Testis (tissue), 2 donors: ENCODE results near the gene MED9.

Experiments used
- POLR2A ChIP-seq: fragments of 450-650 bp; IDR thresholded peaks from one replicate; pipeline ENCODE4 v1.6.1; 2017; ENCODE audit warnings: antibody characterized with exemption, mild to moderate bottlenecking, moderate library complexity
- TF ChIP-seq, protein P1 (sequence below), 3 experiments: fragments of 450-650 bp in 2 of 3; fragments of 200-600 bp in 1 of 3; sonication (generic) in 1 of 3; IDR thresholded peaks; one replicate each; pipeline ENCODE4 v1.5.1; 2016 to 2019; ENCODE audit warnings: antibody characterized with exemption in 3 of 3, mild to moderate bottlenecking in 2 of 3, moderate library complexity in 1 of 3

DNA sequence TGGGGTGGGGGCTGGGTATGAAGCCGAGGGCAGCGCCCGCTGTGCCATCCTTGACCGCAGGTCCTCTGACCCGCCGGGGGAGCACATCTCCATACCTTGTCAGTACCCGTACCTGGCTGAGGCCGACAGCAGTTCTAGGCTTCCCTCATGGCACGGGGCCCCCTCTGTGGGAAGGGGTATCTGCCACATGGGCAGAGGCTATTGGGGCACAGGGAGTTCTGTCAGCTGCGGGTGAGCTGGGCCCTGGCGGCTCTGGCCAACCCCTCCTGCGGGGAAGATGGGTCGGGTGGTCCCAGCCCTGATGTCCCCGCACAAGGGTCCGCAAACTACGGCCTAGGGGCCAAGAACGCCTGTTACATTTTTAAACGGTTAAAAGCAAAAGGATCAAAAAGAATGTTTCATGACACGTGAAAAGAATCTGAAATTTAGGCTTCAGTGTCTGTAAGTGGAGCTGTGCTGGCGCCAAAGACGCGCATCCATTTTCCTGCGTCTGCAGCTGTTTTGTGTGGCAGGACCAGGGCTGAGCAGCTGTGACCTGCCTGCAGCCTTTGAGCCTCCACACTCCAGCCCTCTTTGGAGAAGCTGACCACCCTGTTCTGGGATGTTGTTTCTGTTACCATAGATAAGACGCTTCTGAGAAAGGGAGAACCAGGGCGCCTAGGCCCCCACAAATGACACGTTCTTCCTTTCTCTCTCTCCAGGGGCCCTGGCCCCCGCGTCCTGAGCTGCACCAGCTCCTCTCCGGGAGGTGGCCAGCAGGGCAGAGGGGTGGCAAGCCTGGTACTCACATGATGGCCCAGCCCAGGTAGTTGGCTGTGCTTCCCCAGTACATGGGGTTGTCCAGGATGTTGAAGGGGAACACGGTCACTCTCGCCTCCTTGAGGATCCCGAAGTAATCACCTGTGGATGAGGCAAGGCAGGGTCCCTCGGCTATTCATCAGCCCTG lies 32.1 kb downstream of the MED9 start:
- TF ChIP-seq, protein P1, sequence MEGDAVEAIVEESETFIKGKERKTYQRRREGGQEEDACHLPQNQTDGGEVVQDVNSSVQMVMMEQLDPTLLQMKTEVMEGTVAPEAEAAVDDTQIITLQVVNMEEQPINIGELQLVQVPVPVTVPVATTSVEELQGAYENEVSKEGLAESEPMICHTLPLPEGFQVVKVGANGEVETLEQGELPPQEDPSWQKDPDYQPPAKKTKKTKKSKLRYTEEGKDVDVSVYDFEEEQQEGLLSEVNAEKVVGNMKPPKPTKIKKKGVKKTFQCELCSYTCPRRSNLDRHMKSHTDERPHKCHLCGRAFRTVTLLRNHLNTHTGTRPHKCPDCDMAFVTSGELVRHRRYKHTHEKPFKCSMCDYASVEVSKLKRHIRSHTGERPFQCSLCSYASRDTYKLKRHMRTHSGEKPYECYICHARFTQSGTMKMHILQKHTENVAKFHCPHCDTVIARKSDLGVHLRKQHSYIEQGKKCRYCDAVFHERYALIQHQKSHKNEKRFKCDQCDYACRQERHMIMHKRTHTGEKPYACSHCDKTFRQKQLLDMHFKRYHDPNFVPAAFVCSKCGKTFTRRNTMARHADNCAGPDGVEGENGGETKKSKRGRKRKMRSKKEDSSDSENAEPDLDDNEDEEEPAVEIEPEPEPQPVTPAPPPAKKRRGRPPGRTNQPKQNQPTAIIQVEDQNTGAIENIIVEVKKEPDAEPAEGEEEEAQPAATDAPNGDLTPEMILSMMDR (IDR thresholded peaks at IDR 0.05) = no peak
- no peak for TF ChIP-seq POLR2A
